Measurements from ENCODE around the gene RAB11FIP3.

- TF ChIP-seq POLR2A (IDR thresholded peaks at IDR 0.05): no peak
- TF ChIP-seq CTCF (IDR thresholded peaks at IDR 0.05): no peak
- TF ChIP-seq POLR2AphosphoS5 (IDR thresholded peaks at IDR 0.05): no peak
These were observed 134.2 kb downstream of the RAB11FIP3 start for GRCh38 chr16:559411-560203.

Data from breast epithelium (tissue), 3 donors.